H9 (cell line): ENCODE results near the gene VAV1. TPM values are rescaled to one million over a fixed set of nuclear protein-coding genes. Genes with fewer than 3 reads are reported as not detected.
"Not testable (repeated sequence)": the region's sequence is repeated elsewhere in the genome, so short reads cannot be mapped to it uniquely, and the experiment has no call there.

Source experiments
- DNase-seq: peaks from one replicate; pipeline ENCODE4 v3.0.0-alpha.2; 2017
- H2AFZ ChIP-seq: one replicate; pipeline ENCODE4 v1.6.1; 2013; ENCODE audit warnings: mild to moderate bottlenecking, low read length, control low read depth, moderate library complexity
- H2AK5ac ChIP-seq: 2 replicates; pipeline ENCODE4 v1.6.1; 2013; ENCODE audit warnings: low read length, control low read depth, mixed read lengths; ENCODE audit not compliant: insufficient read length
- H2BK120ac ChIP-seq: one replicate; pipeline ENCODE4 v1.6.1; 2013; ENCODE audit warnings: low read depth, mild to moderate bottlenecking, low read length, control low read depth, inconsistent platforms; ENCODE audit not compliant: poor library complexity, severe bottlenecking
- H2BK12ac ChIP-seq: 2 replicates; pipeline ENCODE4 v1.6.1; 2013; ENCODE audit warnings: low read length, control low read depth, mixed read lengths, low read depth; ENCODE audit not compliant: insufficient read length
- H2BK15ac ChIP-seq: 2 replicates; pipeline ENCODE4 v1.6.1; 2013; ENCODE audit warnings: low read depth, low read length, control low read depth
- H2BK20ac ChIP-seq: one replicate; pipeline ENCODE4 v1.6.1; 2013; ENCODE audit warnings: low read depth, mild to moderate bottlenecking, low read length, control low read depth, inconsistent platforms; ENCODE audit not compliant: poor library complexity, severe bottlenecking
- H2BK5ac ChIP-seq: 2 replicates; pipeline ENCODE4 v1.6.1; 2013; ENCODE audit warnings: low read length, control low read depth, mixed read lengths; ENCODE audit not compliant: insufficient read length
- H3K14ac ChIP-seq: 2 replicates; pipeline ENCODE4 v1.6.1; 2013; ENCODE audit warnings: low read length, control low read depth; ENCODE audit not compliant: insufficient read depth
- H3K18ac ChIP-seq: 2 replicates; pipeline ENCODE4 v1.6.1; 2013; ENCODE audit warnings: low read depth, mild to moderate bottlenecking, mixed read lengths, low read length, control low read depth; ENCODE audit not compliant: insufficient read length
- H3K23ac ChIP-seq: 2 replicates; pipeline ENCODE4 v1.6.1; 2013; ENCODE audit warnings: low read length, control low read depth, mixed read lengths, low read depth; ENCODE audit not compliant: insufficient read length
- H3K23me2 ChIP-seq: 2 replicates; pipeline ENCODE4 v1.6.1; 2013; ENCODE audit warnings: low read depth, mild to moderate bottlenecking, mixed read lengths, low read length, control low read depth; ENCODE audit not compliant: insufficient read length, poor library complexity, severe bottlenecking
- H3K27ac ChIP-seq: 2 replicates; pipeline ENCODE4 v1.5.1; 2013; ENCODE audit warnings: low read length, control low read depth, mixed read lengths, low read depth; ENCODE audit not compliant: insufficient read length
- H3K27me3 ChIP-seq: 2 replicates; pipeline ENCODE4 v1.6.1; 2013; ENCODE audit warnings: low read length, control low read depth, inconsistent platforms; ENCODE audit not compliant: insufficient read depth
- H3K4ac ChIP-seq: 2 replicates; pipeline ENCODE4 v1.6.1; 2013; ENCODE audit warnings: low read depth, mild to moderate bottlenecking, control low read depth, inconsistent platforms, low read length, moderate library complexity
- H3K4me1 ChIP-seq: 2 replicates; pipeline ENCODE4 v1.6.1; 2013; ENCODE audit warnings: low read length, control low read depth, inconsistent platforms; ENCODE audit not compliant: insufficient read depth
- H3K4me2 ChIP-seq: 2 replicates; pipeline ENCODE4 v1.6.1; 2013; ENCODE audit warnings: low read length, control low read depth, mixed read lengths; ENCODE audit not compliant: insufficient read length, insufficient read depth
- H3K56ac ChIP-seq: 2 replicates; pipeline ENCODE4 v1.6.1; 2013; ENCODE audit warnings: low read depth, mild to moderate bottlenecking, mixed read lengths, low read length, control low read depth; ENCODE audit not compliant: insufficient read length
- H3K79me1 ChIP-seq: 2 replicates; pipeline ENCODE4 v1.6.1; 2013; ENCODE audit warnings: low read depth, mild to moderate bottlenecking, moderate library complexity, low read length, control low read depth, inconsistent platforms; ENCODE audit not compliant: insufficient read depth, poor library complexity, severe bottlenecking
- H3K79me2 ChIP-seq: 2 replicates; pipeline ENCODE4 v1.6.1; 2013; ENCODE audit warnings: low read length, control low read depth, inconsistent platforms; ENCODE audit not compliant: insufficient read depth
- H3K9ac ChIP-seq: 2 replicates; pipeline ENCODE4 v1.6.1; 2013; ENCODE audit warnings: low read length, control low read depth, mixed read lengths; ENCODE audit not compliant: insufficient read length; ENCODE audit errors: extremely low read depth
- H3K9me3 ChIP-seq: one replicate; pipeline ENCODE4 v1.6.1; 2013; ENCODE audit warnings: low read depth, low read length, inconsistent platforms; ENCODE audit not compliant: control insufficient read depth
- H3T11ph ChIP-seq: one replicate; pipeline ENCODE4 v1.6.1; 2013; ENCODE audit warnings: mild to moderate bottlenecking, low read length, control low read depth, inconsistent platforms
- H4K20me1 ChIP-seq: one replicate; pipeline ENCODE4 v1.6.1; 2013; ENCODE audit not compliant: control insufficient read depth, insufficient read length, insufficient read depth
- H4K5ac ChIP-seq: 2 replicates; pipeline ENCODE4 v1.6.1; 2013; ENCODE audit warnings: low read depth, mild to moderate bottlenecking, mixed read lengths, low read length, control low read depth; ENCODE audit not compliant: insufficient read length
- H4K8ac ChIP-seq: replicated peaks from 2 replicates; pipeline ENCODE4 v1.6.1; 2013; ENCODE audit warnings: low read length, control low read depth, mixed read lengths, low read depth; ENCODE audit not compliant: insufficient read length
- H4K91ac ChIP-seq: 2 replicates; pipeline ENCODE4 v1.6.1; 2013; ENCODE audit warnings: low read depth, mild to moderate bottlenecking, moderate library complexity, mixed read lengths, low read length, control low read depth; ENCODE audit not compliant: insufficient read length
- H3K27ac Mint-ChIP-seq, 3 experiments: 2 replicates in 2 of 3; 3 replicates in 1 of 3; pipeline ENCODE4 v1.8.0; 2020 to 2021; ENCODE audit warnings: mixed read lengths in 3 of 3, mild to moderate bottlenecking in 1 of 3, moderate library complexity in 1 of 3
- H3K27me3 Mint-ChIP-seq: 2 replicates; pipeline ENCODE4 v1.8.0; 2021; ENCODE audit warnings: low read depth, mild to moderate bottlenecking, moderate library complexity, mixed read lengths
- H3K36me3 Mint-ChIP-seq, 3 experiments: 2 replicates in 2 of 3; 3 replicates in 1 of 3; pipeline ENCODE4 v1.8.0; 2020 to 2021; ENCODE audit warnings: low read depth in 3 of 3, mixed read lengths in 3 of 3; ENCODE audit not compliant: insufficient read depth in 1 of 3
- H3K4me1 Mint-ChIP-seq, 2 experiments: 2 replicates each; pipeline ENCODE4 v1.8.0; 2020; ENCODE audit warnings: mixed read lengths in 2 of 2
- H3K4me3 Mint-ChIP-seq, 2 experiments: 2 replicates in 1 of 2; 3 replicates in 1 of 2; pipeline ENCODE4 v1.8.0; 2020 to 2021; ENCODE audit warnings: mild to moderate bottlenecking in 2 of 2, mixed read lengths in 2 of 2, moderate library complexity in 1 of 2
- H3K9me3 Mint-ChIP-seq, 2 experiments: 2 replicates in 1 of 2; 3 replicates in 1 of 2; pipeline ENCODE4 v1.8.0; 2020; ENCODE audit warnings: mild to moderate bottlenecking in 2 of 2, mixed read lengths in 2 of 2, moderate library complexity in 1 of 2
- CTCF ChIP-seq: fragments of 200-600 bp; sonication (generic); conservative IDR thresholded peaks from 3 replicates; pipeline ENCODE4 v1.8.0; 2021; ENCODE audit warnings: antibody characterized with exemption, mild to moderate bottlenecking
- WGBS: extraction: QIAGEN DNeasy Blood & Tissue Kit; methylation state at CpG from one replicate; pipeline ENCODE4 v1.1.7; 2013; ENCODE audit warnings: missing lambda C conversion rate, low lambda C conversion rate, mixed read lengths; ENCODE audit not compliant: insufficient read length; ENCODE audit errors: extremely low coverage; 5-methylcytosine and 5-hydroxymethylcytosine counted together
- total RNA-seq: library from RNA; stranded (reverse); gene quantifications from 2 replicates; pipeline ENCODE4 v1.2.1, GENCODE V29; 2021

Gene VAV1
- total RNA-seq, 1 experiment from 2014 or later: 0.90 TPM

GRCh38 chr19:6745965-6746364 lies 26.5 kb upstream of the VAV1 start:
- Histone ChIP-seq H3K23me2 (no peaks in the 10 kb centered on the region), H3K79me1 (no peaks in the 10 kb centered on the region), H3K56ac (no peak overlapping the region), H3K4me1 (peaks cover 5% of the 10 kb centered on the region), H4K20me1 (no peaks in the 10 kb centered on the region), H3K79me2 (no peaks in the 10 kb centered on the region; the same call in 1 of the 2 replicates), H3K14ac (no peak overlapping the region), H2AFZ (no peak overlapping the region), H3K27me3 (no peaks in the 10 kb centered on the region), H3K9me3 (no peaks in the 10 kb centered on the region), H3T11ph (no peak overlapping the region), H2BK5ac (no peak overlapping the region), H2BK15ac (no peak overlapping the region), H3K18ac (no peak overlapping the region), H3K4me2 (no peak overlapping the region), H3K27ac (no peak overlapping the region), H4K91ac (no peak overlapping the region), H3K9ac (no peak overlapping the region), H3K23ac (no peak overlapping the region), H4K5ac (no peak overlapping the region), H2BK12ac (no peak overlapping the region), H2AK5ac (no peak overlapping the region), H3K4ac (no peak overlapping the region), H2BK20ac (no peak overlapping the region), H2BK120ac (no peak overlapping the region), H4K8ac (no peak overlapping the region)
- Mint-ChIP-seq H3K9me3 (no peaks in the 10 kb centered on the region), H3K27me3 (no peaks in the 10 kb centered on the region), H3K4me1 (peaks cover 27 to 40% of the 10 kb centered on the region in 2 experiments), H3K4me3 (no peak overlapping the region), H3K27ac (peak overlapping the region in 1 of 3 experiments; percentile 50; a peak in 1 of 7 replicates), H3K36me3 (peaks cover 48 to 85% (median 75%) of the 10 kb centered on the region in 3 experiments)
- TF ChIP-seq CTCF: no peak
- no peak for DNase-seq
- WGBS: no CpG with 5 or more reads among the region's 24 CpGs

GRCh38 chr19:6748543-6748942 lies 24.0 kb upstream of the VAV1 start:
- peaks cover 15 to 18% of the 10 kb centered on the region in 2 experiments for H3K4me1 Mint-ChIP-seq
- H3K4me3 Mint-ChIP-seq, H2BK120ac ChIP-seq, H3K4me1 ChIP-seq, H3K9ac ChIP-seq, H3K27ac Mint-ChIP-seq, H3T11ph ChIP-seq, H3K79me1 ChIP-seq, H2BK12ac ChIP-seq, H2BK15ac ChIP-seq, H3K4ac ChIP-seq, H3K4me2 ChIP-seq, H3K27me3 ChIP-seq, H4K91ac ChIP-seq, H2BK5ac ChIP-seq, H3K14ac ChIP-seq, H3K18ac ChIP-seq, H2AFZ ChIP-seq, H2BK20ac ChIP-seq, DNase-seq, H3K79me2 ChIP-seq, H2AK5ac ChIP-seq, H3K23ac ChIP-seq, H3K27me3 Mint-ChIP-seq, H4K20me1 ChIP-seq, H3K9me3 Mint-ChIP-seq, H3K56ac ChIP-seq, H4K8ac ChIP-seq, H3K23me2 ChIP-seq, H3K9me3 ChIP-seq, H3K27ac ChIP-seq, H4K5ac ChIP-seq: not testable (repeated sequence)
- peaks cover 43 to 78% (median 76%) of the 10 kb centered on the region in 3 experiments for H3K36me3 Mint-ChIP-seq
- no CpG with 5 or more reads among the region's 10 CpGs for WGBS
